GM12873 (cell line): Measurements from ENCODE around the gene GJA10.

ENCODE experiments used
- CTCF ChIP-seq: IDR thresholded peaks from 2 replicates; pipeline ENCODE4 v1.5.1; 2012; ENCODE audit warnings: low read depth, mild to moderate bottlenecking, moderate library complexity, low read length, control low read depth; ENCODE audit not compliant: insufficient read depth; ENCODE audit errors: missing control alignments

GJA10 gene

GRCh38 chr6:89934685-89935366 lies 40.6 kb downstream of the GJA10 start:
- no peak for TF ChIP-seq CTCF

DNA sequence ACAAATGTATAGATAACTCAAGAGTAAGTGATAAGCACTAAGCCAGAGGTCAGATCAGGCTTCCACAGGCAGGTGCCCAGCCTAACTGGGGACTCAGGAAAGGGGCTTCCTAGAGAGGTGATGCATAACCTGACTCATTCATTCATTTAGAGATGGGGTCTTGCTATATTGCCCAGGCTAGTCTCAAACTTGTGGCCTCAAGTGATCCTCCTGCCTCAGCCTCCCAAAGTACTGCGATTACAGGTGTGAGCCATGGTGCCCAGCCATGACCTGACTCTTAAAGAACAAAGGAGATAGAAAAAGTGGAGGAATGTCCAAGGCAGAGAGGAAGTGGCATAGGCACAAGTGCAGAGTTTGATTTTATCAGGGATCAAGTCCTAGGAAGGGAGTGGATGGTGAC lies 41.9 kb downstream of the GJA10 start:
- no peak for TF ChIP-seq CTCF

- TF ChIP-seq CTCF: no peak
Measured at GRCh38 chr6:89938014-89938413, 43.7 kb downstream of the GJA10 start.

GRCh38 chr6:89939144-89939543 lies 44.9 kb downstream of the GJA10 start:
- no peak for TF ChIP-seq CTCF

DNA sequence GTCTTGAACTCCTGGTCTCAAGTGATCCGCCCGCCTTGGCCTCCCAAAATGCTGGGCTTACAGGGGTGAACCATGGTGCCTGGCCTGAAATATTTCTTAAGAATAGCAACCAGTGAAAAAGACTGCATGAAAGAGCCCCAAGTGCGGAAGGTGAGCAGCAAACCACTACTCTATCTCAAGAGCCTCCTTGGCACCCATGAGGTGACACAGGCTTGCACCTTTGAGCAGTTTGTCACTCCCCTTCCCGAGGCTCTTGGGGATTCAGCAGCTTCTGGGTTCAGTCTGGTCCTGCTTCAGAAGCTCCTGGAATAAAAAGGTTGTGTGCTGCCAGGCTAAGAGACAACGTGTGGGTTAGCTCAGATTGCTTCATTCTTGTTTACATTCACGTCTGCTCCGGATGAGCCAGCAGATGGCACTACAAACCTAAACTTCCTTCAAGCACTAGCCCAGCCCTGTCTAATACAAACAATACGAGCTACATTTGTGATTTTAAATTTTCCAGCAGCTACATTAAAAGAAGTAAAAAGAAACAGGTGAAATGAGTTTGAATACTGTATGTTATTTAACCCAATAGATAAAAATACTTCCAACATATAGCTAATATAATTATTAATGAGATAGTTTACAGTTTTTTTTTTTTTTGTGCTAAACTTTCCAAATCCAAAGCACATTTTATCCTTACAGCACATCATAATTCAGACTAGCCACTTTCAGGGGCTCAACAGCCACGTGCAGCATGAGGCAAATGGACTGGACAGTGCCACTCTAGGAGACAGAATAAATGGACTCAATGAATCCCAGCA lies 46.2 kb downstream of the GJA10 start:
- peak; percentile 75 for TF ChIP-seq CTCF

- no peak for TF ChIP-seq CTCF
Measured at GRCh38 chr6:89941031-89941762, 46.9 kb downstream of the GJA10 start.
